ENCODE data around the gene ACTR6. TPM values are rescaled to one million over a fixed set of nuclear protein-coding genes. Genes with fewer than 3 reads are reported as not detected.
"Not testable (repeated sequence)": the region's sequence is repeated elsewhere in the genome, so short reads cannot be mapped to it uniquely, and the experiment has no call there.

Gene ACTR6
- total RNA-seq, 4 donors from 2014 or later: 7.6 to 24.7 (median 16.7) TPM

- intact Hi-C loops (cut with DNase I; ENCODE audit: low total_unique reads): no loop called here
- TF ChIP-seq POLR2A (IDR thresholded peaks at IDR 0.05): no peak
- TF ChIP-seq, protein P1, sequence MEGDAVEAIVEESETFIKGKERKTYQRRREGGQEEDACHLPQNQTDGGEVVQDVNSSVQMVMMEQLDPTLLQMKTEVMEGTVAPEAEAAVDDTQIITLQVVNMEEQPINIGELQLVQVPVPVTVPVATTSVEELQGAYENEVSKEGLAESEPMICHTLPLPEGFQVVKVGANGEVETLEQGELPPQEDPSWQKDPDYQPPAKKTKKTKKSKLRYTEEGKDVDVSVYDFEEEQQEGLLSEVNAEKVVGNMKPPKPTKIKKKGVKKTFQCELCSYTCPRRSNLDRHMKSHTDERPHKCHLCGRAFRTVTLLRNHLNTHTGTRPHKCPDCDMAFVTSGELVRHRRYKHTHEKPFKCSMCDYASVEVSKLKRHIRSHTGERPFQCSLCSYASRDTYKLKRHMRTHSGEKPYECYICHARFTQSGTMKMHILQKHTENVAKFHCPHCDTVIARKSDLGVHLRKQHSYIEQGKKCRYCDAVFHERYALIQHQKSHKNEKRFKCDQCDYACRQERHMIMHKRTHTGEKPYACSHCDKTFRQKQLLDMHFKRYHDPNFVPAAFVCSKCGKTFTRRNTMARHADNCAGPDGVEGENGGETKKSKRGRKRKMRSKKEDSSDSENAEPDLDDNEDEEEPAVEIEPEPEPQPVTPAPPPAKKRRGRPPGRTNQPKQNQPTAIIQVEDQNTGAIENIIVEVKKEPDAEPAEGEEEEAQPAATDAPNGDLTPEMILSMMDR (IDR thresholded peaks at IDR 0.05): no peak
- DNase-seq (ENCODE audit: low spot score in 2 of 2): no peak
- 89 to 93% methylated on average over 1 of the region's 1 CpG for WGBS, 2 donors
- no peak overlapping the region for H3K4me3 ChIP-seq (ENCODE audit: low read depth, poor library complexity, severe bottlenecking)
Observed at GRCh38 chr12:100254876-100255275, 54.3 kb downstream of the ACTR6 start.

DNA sequence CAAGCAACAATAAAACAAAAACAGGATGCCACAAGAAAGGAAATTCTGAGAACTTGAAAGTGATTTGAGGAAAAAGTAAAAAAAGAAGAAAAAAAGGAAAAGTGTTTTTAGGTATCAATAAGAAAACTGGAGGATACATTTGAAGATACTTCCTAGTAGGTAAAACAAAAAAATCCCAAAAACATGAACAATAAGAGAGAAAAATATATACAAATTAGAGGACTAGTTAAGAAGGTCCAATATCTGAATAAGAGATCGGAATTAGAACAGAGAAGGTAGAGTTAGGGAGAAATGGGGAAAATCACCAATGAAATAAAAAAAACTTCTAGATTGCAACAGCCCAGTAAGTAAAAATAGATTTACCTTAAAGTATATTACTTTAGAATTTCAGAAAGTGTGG is 57.5 kb downstream of the ACTR6 start:
- 92 to 97% methylated on average over 1 of the region's 1 CpG for WGBS, 2 donors
- intact Hi-C loops (cut with DNase I; ENCODE audit: low total_unique reads): no loop called here
- no peak for TF ChIP-seq POLR2A (IDR thresholded peaks at IDR 0.05)
- TF ChIP-seq, protein P1 (IDR thresholded peaks at IDR 0.05): no peak
- H3K4me3 ChIP-seq (ENCODE audit: low read depth, poor library complexity, severe bottlenecking): no peak overlapping the region
- no peak for DNase-seq (ENCODE audit: low spot score in 2 of 2)

DNA sequence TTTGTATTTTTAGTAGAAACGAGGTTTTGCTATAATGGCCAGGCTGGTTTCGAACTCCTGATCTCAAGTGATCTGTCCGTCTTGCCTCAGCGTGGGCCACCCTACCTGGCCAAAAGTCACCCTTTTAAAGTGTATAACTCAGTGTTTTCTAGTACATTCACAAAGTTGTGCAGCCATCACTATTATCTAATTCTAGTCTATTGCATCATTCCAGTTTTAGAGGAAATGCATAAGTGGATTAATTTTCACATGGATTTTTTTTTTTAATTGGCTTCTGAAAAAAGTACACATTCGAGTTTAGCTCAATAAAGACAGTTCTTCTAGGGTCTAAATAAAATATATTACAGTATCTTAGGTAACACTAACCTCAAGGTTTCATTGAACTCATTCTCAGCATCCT is 62.5 kb downstream of the ACTR6 start:
- 78 to 90% methylated on average over 5 of the region's 5 CpGs for WGBS, 2 donors
- intact Hi-C loops (cut with DNase I; ENCODE audit: low total_unique reads): no loop called here
- no peak for DNase-seq (ENCODE audit: low spot score in 2 of 2)
- no peak for TF ChIP-seq POLR2A (IDR thresholded peaks at IDR 0.05)
- TF ChIP-seq, protein P1 (IDR thresholded peaks at IDR 0.05): no peak
- no peak overlapping the region for H3K4me3 ChIP-seq (ENCODE audit: low read depth, poor library complexity, severe bottlenecking)

DNA sequence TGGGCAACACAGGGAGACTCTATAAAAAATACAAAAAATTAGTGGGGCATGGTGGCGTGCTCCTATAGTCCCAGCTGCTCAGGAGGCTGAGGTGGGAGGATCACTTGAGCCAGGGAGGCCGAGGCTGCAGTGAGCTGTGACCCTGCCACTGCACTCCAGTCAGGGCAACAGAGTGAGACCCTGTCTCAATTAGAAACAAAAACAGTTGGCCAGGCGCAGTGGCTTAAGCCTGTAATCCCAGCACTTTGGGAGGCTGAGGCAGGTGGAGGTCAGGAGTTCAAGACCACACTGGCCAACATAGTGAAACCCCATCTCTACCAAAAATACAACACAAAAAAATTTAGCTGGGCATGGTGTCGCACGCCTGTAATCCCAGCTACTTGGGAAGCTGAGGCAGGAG is 64.5 kb downstream of the ACTR6 start:
- DNase-seq (ENCODE audit: low spot score in 2 of 2); intact Hi-C loops (cut with DNase I; ENCODE audit: low total_unique reads); H3K4me3 ChIP-seq (ENCODE audit: low read depth, poor library complexity, severe bottlenecking): not testable (repeated sequence)
- 96 to 100% methylated on average over 5 of the region's 5 CpGs for WGBS, 2 donors

- WGBS, 2 donors: 53 to 54% methylated on average over 11 of the region's 11 CpGs
- TF ChIP-seq POLR2A (IDR thresholded peaks at IDR 0.05): no peak
- TF ChIP-seq, protein P1 (IDR thresholded peaks at IDR 0.05): no peak
- intact Hi-C loops (cut with DNase I; ENCODE audit: low total_unique reads): no loop called here
- H3K4me3 ChIP-seq (ENCODE audit: low read depth, poor library complexity, severe bottlenecking): no peak overlapping the region
- DNase-seq (ENCODE audit: low spot score in 2 of 2): no peak
Observed at GRCh38 chr12:100265732-100266584, 65.3 kb downstream of the ACTR6 start.

- 1 to 3% methylated on average over 6 of the region's 6 CpGs for WGBS, 2 donors
- TF ChIP-seq POLR2A (IDR thresholded peaks at IDR 0.05): no peak
- TF ChIP-seq, protein P1 (IDR thresholded peaks at IDR 0.05): no peak
- intact Hi-C loops (cut with DNase I; ENCODE audit: low total_unique reads): no loop called here
- DNase-seq (ENCODE audit: low spot score in 2 of 2): peak; percentile 90 to 98
- peak overlapping the region; percentile 32 for H3K4me3 ChIP-seq (ENCODE audit: low read depth, poor library complexity, severe bottlenecking)
Observed at GRCh38 chr12:100266585-100266834, 65.9 kb downstream of the ACTR6 start.
